Left kidney (tissue), 1 donor: ENCODE results near the gene HAUS8. TPM values are rescaled to one million over a fixed set of nuclear protein-coding genes. Genes with fewer than 3 reads are reported as not detected.

ENCODE experiments used
- polyA plus RNA-seq: library from polyadenylated mRNA; unstranded; fragments of 120-200 nt; gene quantifications from one replicate; pipeline ENCODE4 v1.2.1, GENCODE V29; 2013; ENCODE audit not compliant: insufficient read length

HAUS8 gene
- polyA plus RNA-seq, 1 donor = 18.3 TPM

Other genes starting within 250 kb of the HAUS8 start
- gene SIN3B, start 246.1 kb downstream of the HAUS8 start, polyA plus RNA-seq = 82.8 TPM
- gene F2RL3, start 186.5 kb downstream of the HAUS8 start, polyA plus RNA-seq = 0.81 TPM
- 43.5 TPM for gene CPAMD8, start 48.6 kb downstream of the HAUS8 start, polyA plus RNA-seq
- gene MYO9B, start 325 bp upstream of the HAUS8 start, polyA plus RNA-seq = 64.1 TPM
- 25.1 TPM for gene USE1, start 139.9 kb upstream of the HAUS8 start, polyA plus RNA-seq
- 18.4 TPM for gene OCEL1, start 150.8 kb upstream of the HAUS8 start, polyA plus RNA-seq
- gene NR2F6, start 170.5 kb upstream of the HAUS8 start, polyA plus RNA-seq = 33.4 TPM
- gene USHBP1, start 189.3 kb upstream of the HAUS8 start, polyA plus RNA-seq = 5.4 TPM
- 98.8 TPM for gene BABAM1, start 192.0 kb upstream of the HAUS8 start, polyA plus RNA-seq
- gene ANKLE1, start 206.4 kb upstream of the HAUS8 start, polyA plus RNA-seq = 1.5 TPM
- 7.2 TPM for gene ABHD8, start 228.0 kb upstream of the HAUS8 start, polyA plus RNA-seq
- gene MRPL34, start 230.4 kb upstream of the HAUS8 start, polyA plus RNA-seq = 43.5 TPM
- gene DDA1, start 234.1 kb upstream of the HAUS8 start, polyA plus RNA-seq = 29.3 TPM